GM19324 (cell line): ENCODE data around the gene VPREB3.

Experiments
- ATAC-seq: cut with Tn5 transposase; IDR thresholded peaks from one replicate; pipeline ENCODE4 v1.9.1; 2021; ENCODE audit warnings: mild to moderate bottlenecking, moderate library complexity; ENCODE audit not compliant: unreplicated experiment, low FRiP score

Gene VPREB3

DNA sequence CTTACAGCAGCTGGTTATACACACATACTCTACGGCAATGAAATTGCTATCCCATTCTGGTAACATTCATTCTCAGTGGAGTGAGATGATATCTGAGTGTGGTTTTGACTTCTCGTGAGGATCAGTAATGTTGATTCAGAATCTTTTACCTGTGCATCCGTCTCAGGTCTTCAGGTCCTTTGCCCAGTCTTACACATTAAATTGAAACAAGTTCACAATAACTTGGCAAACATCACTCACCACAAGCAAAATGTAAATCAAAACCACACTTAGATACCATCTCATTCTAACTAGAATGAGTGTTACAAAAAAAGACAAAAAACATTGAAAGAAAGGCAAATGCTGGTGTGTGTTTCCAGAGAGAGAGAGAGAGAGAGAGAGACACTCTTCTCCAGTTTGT is 49.4 kb downstream of the VPREB3 start:
- ATAC-seq: no peak

DNA sequence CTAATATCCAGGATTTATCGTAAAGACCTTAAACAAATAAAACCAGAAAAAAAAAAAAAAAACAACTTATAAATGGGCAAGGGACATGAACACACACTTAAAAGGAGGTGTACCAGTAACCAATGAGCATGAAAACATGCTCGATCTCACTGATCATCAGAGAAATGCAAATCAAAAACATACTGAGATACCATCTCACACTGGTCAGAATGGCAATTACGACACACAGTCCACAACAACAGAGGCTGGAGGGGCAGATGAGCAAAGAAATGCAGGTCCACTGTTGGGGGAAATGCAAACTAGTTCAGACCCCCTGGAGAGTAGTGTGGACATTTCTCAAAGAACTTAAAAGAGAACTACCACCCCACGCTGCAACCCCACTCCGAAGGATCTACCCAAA is 50.2 kb downstream of the VPREB3 start:
- no peak for ATAC-seq
